Measurements from ENCODE around the gene ASIC3.
A peak's percentile ranks its signal among the peaks of the same experiment; 100 is the strongest.

The ASIC3 gene

GRCh38 chr7:151060416-151061212 is 12.3 kb downstream of the ASIC3 start:
- Mint-ChIP-seq H3K4me1 (peaks cover 48% of the 10 kb centered on the region), H3K27me3 (no peaks in the 10 kb centered on the region), H3K27ac (peak overlapping the region; percentile 7), H3K36me3 (peaks cover 13% of the 10 kb centered on the region), H3K9me3 (no peaks in the 10 kb centered on the region), H3K4me3 (peak overlapping the region; percentile 96)
- DNase-seq, result peak; percentile 28
- CTCF ChIA-PET, result interaction anchor here (0.6 to 1.8 kb wide), 5 partner anchors 16 to 55 kb away, joined by 3 to 7 read pairs (median 3); no protein-coding TSS in a partner anchor

GRCh38 chr7:151061213-151062110 is 13.1 kb downstream of the ASIC3 start:
- no peak overlapping the region for H3K27ac Mint-ChIP-seq
- no peaks in the 10 kb centered on the region for H3K9me3 Mint-ChIP-seq
- CTCF ChIA-PET, result no interaction called here
- H3K4me3 Mint-ChIP-seq, result peak overlapping the region; percentile 96
- H3K4me1 Mint-ChIP-seq, result peaks cover 42% of the 10 kb centered on the region
- DNase-seq, result no peak
- no peaks in the 10 kb centered on the region for H3K27me3 Mint-ChIP-seq
- peaks cover 13% of the 10 kb centered on the region for H3K36me3 Mint-ChIP-seq

- Mint-ChIP-seq H3K4me3 (peak overlapping the region; percentile 96), H3K4me1 (peaks cover 36% of the 10 kb centered on the region), H3K9me3 (no peaks in the 10 kb centered on the region), H3K27me3 (no peaks in the 10 kb centered on the region), H3K27ac (no peak overlapping the region), H3K36me3 (peaks cover 12% of the 10 kb centered on the region)
- CTCF ChIA-PET, result no interaction called here
- no peak for DNase-seq
Measured at GRCh38 chr7:151062111-151062398, 13.7 kb downstream of the ASIC3 start.

- H3K27me3 Mint-ChIP-seq, result no peaks in the 10 kb centered on the region
- peaks cover 15% of the 10 kb centered on the region for H3K36me3 Mint-ChIP-seq
- H3K4me3 Mint-ChIP-seq, result no peak overlapping the region
- no peak overlapping the region for H3K27ac Mint-ChIP-seq
- no peaks in the 10 kb centered on the region for H3K9me3 Mint-ChIP-seq
- CTCF ChIA-PET, result interaction anchor here (1.1 kb wide), 1 partner anchor 14 kb away, joined by 3 read pairs; no protein-coding TSS in a partner anchor
- no peak for DNase-seq
- peaks cover 31% of the 10 kb centered on the region for H3K4me1 Mint-ChIP-seq
Measured at GRCh38 chr7:151062399-151063211, 14.3 kb downstream of the ASIC3 start.

GRCh38 chr7:151063212-151063561 is 14.9 kb downstream of the ASIC3 start:
- Mint-ChIP-seq H3K4me1 (peaks cover 31% of the 10 kb centered on the region), H3K27ac (no peak overlapping the region)

GRCh38 chr7:151064454-151064853 is 16.1 kb downstream of the ASIC3 start:
- no peak overlapping the region for H3K4me3 Mint-ChIP-seq
- peaks cover 24% of the 10 kb centered on the region for H3K36me3 Mint-ChIP-seq
- no peaks in the 10 kb centered on the region for H3K27me3 Mint-ChIP-seq
- CTCF ChIA-PET, result no interaction called here
- H3K9me3 Mint-ChIP-seq, result no peaks in the 10 kb centered on the region
- peaks cover 20% of the 10 kb centered on the region for H3K4me1 Mint-ChIP-seq
- H3K27ac Mint-ChIP-seq, result no peak overlapping the region
- no peak for DNase-seq

More at GRCh38 chr7:151063212-151063561, 14.9 kb downstream of the ASIC3 start:
- CTCF ChIA-PET, result interaction anchor here (1.1 kb wide), 1 partner anchor 13 kb away, joined by 3 read pairs; no protein-coding TSS in a partner anchor
- peaks cover 19% of the 10 kb centered on the region for H3K36me3 Mint-ChIP-seq
- no peaks in the 10 kb centered on the region for H3K9me3 Mint-ChIP-seq
- no peaks in the 10 kb centered on the region for H3K27me3 Mint-ChIP-seq
- DNase-seq, result no peak
- no peak overlapping the region for H3K4me3 Mint-ChIP-seq

- H3K9me3 Mint-ChIP-seq, result no peaks in the 10 kb centered on the region
- CTCF ChIA-PET, result no interaction called here
- no peaks in the 10 kb centered on the region for H3K27me3 Mint-ChIP-seq
- no peak for DNase-seq
- H3K4me1 Mint-ChIP-seq, result peaks cover 20% of the 10 kb centered on the region
- H3K36me3 Mint-ChIP-seq, result peaks cover 24% of the 10 kb centered on the region
- H3K27ac Mint-ChIP-seq, result no peak overlapping the region
- no peak overlapping the region for H3K4me3 Mint-ChIP-seq
Measured at GRCh38 chr7:151064993-151065392, 16.7 kb downstream of the ASIC3 start.

GRCh38 chr7:151065516-151065915 is 17.2 kb downstream of the ASIC3 start:
- Mint-ChIP-seq H3K27ac (peak overlapping the region; percentile 30), H3K4me3 (no peak overlapping the region), H3K4me1 (peaks cover 15% of the 10 kb centered on the region), H3K36me3 (peaks cover 24% of the 10 kb centered on the region), H3K9me3 (no peaks in the 10 kb centered on the region), H3K27me3 (no peaks in the 10 kb centered on the region)
- CTCF ChIA-PET, result no interaction called here
- no peak for DNase-seq

- H3K27ac Mint-ChIP-seq, result no peak overlapping the region
- no peak overlapping the region for H3K4me3 Mint-ChIP-seq
- H3K36me3 Mint-ChIP-seq, result peaks cover 26% of the 10 kb centered on the region
- no peak for DNase-seq
- CTCF ChIA-PET, result no interaction called here
- peaks cover 6% of the 10 kb centered on the region for H3K4me1 Mint-ChIP-seq
- no peaks in the 10 kb centered on the region for H3K9me3 Mint-ChIP-seq
- H3K27me3 Mint-ChIP-seq, result no peaks in the 10 kb centered on the region
Measured at GRCh38 chr7:151066273-151066974, 18.1 kb downstream of the ASIC3 start.

- Mint-ChIP-seq H3K36me3 (peaks cover 30% of the 10 kb centered on the region), H3K4me3 (no peak overlapping the region), H3K27me3 (no peaks in the 10 kb centered on the region), H3K9me3 (no peaks in the 10 kb centered on the region), H3K4me1 (no peaks in the 10 kb centered on the region), H3K27ac (no peak overlapping the region)
- CTCF ChIA-PET, result interaction anchor here (0.7 to 1.6 kb wide), 3 partner anchors 15 to 50 kb away, joined by 3 to 5 read pairs (median 3); partner anchors contain the start of gene TMUB1
- DNase-seq, result no peak
Measured at GRCh38 chr7:151068069-151068773, 19.9 kb downstream of the ASIC3 start.

- DNase-seq, result no peak
- Mint-ChIP-seq H3K27me3 (no peaks in the 10 kb centered on the region), H3K9me3 (no peaks in the 10 kb centered on the region), H3K36me3 (peaks cover 28% of the 10 kb centered on the region), H3K4me3 (no peak overlapping the region), H3K27ac (no peak overlapping the region), H3K4me1 (no peaks in the 10 kb centered on the region)
- CTCF ChIA-PET, result no interaction called here
Measured at GRCh38 chr7:151069841-151070573, 21.7 kb downstream of the ASIC3 start.

- DNase-seq, result no peak
- H3K9me3 Mint-ChIP-seq, result no peaks in the 10 kb centered on the region
- CTCF ChIA-PET, result no interaction called here
- H3K36me3 Mint-ChIP-seq, result peaks cover 31% of the 10 kb centered on the region
- H3K4me1 Mint-ChIP-seq, result no peaks in the 10 kb centered on the region
- H3K4me3 Mint-ChIP-seq, result no peak overlapping the region
- H3K27me3 Mint-ChIP-seq, result no peaks in the 10 kb centered on the region
- no peak overlapping the region for H3K27ac Mint-ChIP-seq
Measured at GRCh38 chr7:151070574-151070960, 22.2 kb downstream of the ASIC3 start.
